ENCODE measurements around the gene GRIPAP1.

GRIPAP1 gene

DNA sequence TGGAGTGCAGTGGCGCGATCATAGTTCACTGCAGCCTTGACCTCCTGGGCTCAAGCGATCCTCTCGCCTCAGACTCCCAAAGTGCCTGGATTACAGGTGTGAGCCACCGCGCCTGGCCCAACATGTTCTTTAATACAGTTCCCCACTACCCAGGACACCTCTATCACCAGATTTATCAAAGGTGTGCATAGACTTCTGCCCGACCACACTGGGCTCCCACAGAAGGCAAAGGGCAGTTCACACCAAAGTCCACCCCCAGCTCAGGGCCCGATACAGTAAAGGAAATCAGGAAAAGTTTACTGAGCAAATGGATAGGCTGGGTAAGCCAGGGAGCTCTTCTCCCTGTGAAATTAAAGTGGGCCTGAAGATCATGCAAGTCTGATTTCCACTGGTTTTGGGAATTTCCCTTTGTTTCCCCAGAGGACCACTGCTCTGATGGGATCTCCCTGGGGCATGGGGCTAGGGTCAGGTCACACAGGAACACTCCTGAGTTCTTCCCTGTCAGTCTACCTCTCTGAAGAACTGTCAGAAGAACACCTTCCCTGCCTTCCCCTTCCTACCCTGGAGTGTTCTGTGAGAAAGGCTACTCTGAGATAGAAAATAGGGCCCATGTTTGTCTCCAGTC is 65.5 kb downstream of the GRIPAP1 start:
- H3K4me3 ChIP-seq (ENCODE audit: low read length): no peak overlapping the region
- no peak for DNase-seq (ENCODE audit: low read depth)
- TF ChIP-seq, protein P1, sequence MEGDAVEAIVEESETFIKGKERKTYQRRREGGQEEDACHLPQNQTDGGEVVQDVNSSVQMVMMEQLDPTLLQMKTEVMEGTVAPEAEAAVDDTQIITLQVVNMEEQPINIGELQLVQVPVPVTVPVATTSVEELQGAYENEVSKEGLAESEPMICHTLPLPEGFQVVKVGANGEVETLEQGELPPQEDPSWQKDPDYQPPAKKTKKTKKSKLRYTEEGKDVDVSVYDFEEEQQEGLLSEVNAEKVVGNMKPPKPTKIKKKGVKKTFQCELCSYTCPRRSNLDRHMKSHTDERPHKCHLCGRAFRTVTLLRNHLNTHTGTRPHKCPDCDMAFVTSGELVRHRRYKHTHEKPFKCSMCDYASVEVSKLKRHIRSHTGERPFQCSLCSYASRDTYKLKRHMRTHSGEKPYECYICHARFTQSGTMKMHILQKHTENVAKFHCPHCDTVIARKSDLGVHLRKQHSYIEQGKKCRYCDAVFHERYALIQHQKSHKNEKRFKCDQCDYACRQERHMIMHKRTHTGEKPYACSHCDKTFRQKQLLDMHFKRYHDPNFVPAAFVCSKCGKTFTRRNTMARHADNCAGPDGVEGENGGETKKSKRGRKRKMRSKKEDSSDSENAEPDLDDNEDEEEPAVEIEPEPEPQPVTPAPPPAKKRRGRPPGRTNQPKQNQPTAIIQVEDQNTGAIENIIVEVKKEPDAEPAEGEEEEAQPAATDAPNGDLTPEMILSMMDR (conservative IDR thresholded peaks at IDR 0.05; ENCODE audit: low read length): no peak

DNA sequence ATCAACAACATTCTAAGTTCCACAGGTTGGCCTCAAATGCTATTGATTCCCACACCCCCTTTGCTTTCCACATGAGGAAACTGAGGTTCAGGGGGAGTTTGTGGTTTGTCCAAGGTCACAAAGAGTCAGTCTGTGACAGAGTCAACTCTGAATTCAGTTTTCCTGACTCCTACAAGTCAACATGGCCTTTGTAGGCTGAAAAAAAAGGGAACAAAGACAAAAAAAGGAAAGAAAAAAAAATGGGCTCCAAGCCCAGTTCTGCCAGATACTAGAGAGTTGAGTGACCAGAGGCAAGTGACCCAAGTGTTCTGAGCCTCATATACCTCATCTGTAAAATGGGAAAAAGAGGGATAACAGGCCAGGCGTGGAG is 66.8 kb downstream of the GRIPAP1 start:
- TF ChIP-seq, protein P1 (conservative IDR thresholded peaks at IDR 0.05; ENCODE audit: low read length): no peak
- DNase-seq (ENCODE audit: low read depth): no peak

DNA sequence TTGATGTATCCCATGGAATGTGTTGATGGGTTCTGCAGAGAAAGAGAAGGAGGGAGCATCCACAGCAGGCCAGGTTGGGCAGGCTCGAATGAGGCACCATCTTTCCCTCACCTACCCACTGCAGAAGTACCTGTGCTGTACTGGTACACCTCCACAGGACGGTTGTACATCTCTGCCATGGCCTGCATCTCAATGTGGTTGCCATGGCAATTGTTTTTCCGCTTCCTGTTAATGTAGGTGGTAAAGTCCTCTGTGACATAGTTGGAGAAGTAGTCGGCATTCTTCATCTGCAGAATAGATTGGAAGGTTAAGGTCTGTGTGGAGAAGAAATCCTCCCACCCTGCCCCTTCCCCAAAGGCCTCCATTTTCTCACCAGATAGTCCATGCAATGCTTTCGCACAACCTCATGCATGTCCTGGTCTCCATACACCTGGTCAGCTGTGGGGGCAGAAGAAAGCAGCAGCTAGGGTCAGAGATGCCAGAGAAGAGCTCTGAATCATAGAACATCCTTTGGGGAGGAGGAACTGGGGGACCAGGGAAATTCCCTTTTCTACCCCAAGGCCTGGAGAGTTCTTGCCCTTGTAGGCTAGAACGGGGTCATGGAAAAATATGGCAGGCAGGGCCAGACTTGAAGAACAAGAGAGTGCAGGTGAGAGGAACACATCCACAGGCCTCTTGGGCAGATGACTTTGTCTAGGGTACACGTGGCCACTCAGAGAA is 67.3 kb downstream of the GRIPAP1 start:
- no peak for DNase-seq (ENCODE audit: low read depth)
- TF ChIP-seq, protein P1 (conservative IDR thresholded peaks at IDR 0.05; ENCODE audit: low read length): no peak
- no peak overlapping the region for H3K4me3 ChIP-seq (ENCODE audit: low read length)

More for the DNA sequence above, 66.8 kb downstream of the GRIPAP1 start:
- H3K4me3 ChIP-seq (ENCODE audit: low read length): no peak overlapping the region

DNA sequence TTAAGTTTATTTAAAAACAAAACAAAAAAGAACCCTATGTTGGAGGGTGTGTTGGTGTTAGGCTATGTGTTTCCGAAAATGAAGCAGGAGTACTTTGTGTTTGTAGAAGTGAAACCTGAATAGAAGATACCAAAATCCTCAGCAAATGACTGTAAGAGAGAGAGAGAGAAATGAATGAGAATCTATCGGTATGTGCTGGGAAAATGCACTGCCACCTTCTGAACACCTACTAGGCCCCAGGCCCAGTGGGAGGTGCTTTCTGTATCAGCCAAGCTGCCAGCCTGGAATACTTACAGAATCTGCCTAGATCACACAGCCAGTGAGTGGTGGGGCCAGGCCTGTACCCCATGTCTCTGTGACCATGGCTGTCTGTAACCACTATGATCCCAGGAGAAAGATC is 68.3 kb downstream of the GRIPAP1 start:
- TF ChIP-seq, protein P1 (conservative IDR thresholded peaks at IDR 0.05; ENCODE audit: low read length): no peak

DNA sequence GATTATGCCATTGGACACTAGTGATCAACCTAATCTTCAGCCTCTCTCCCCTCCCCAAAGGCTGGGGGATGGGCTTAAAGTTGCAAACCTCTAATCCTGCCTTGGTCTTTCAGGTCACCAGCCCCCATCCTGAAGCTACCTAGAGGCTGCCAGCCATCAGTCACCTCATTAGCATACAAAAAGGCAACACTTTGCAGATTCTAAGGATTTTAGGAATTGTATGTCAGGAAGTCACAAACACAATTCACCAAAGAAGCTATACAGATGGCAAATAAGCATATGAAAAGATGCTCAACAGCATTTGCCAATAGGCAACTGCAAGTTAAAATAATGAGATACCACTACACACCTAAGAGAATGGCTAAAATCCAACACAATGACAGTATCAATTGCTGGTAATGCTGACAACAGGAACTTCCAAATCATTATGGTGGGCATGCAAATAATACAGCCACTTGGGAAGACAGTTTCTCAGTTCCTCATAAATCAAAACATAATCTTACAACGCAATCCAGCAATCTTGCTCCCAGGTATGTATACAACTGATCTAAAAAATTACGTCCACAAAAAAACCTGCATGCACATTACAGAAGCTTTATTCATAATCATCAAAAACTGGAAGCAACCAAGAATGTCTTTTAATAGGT is 74.2 kb downstream of the GRIPAP1 start:
- TF ChIP-seq, protein P1 (conservative IDR thresholded peaks at IDR 0.05; ENCODE audit: low read length): no peak
- DNase-seq (ENCODE audit: low read depth): no peak
- H3K4me3 ChIP-seq (ENCODE audit: low read length): no peak overlapping the region

More for the DNA sequence above, 68.3 kb downstream of the GRIPAP1 start:
- no peak overlapping the region for H3K4me3 ChIP-seq (ENCODE audit: low read length)
- DNase-seq (ENCODE audit: low read depth): no peak

DNA sequence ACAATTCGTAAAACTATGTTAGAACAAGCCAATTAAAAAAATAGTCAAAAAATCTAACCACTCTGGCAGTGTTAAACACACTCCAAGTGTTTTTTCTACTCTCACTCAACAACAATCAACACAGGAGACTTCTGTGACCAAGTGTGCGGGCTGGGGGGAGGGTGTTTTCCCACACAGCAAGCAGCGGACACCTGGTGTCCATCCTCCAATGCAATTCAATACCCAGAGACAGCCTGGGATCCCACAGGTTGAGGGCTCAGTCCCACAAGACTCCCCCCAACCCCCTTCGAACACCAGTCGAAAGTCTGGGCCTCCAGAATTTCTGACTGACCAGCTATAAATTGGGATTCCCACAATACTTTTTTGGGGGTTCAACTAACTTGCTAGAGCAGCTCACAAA is 74.9 kb downstream of the GRIPAP1 start:
- TF ChIP-seq, protein P1 (conservative IDR thresholded peaks at IDR 0.05; ENCODE audit: low read length): no peak
- no peak for DNase-seq (ENCODE audit: low read depth)
- H3K4me3 ChIP-seq (ENCODE audit: low read length): no peak overlapping the region

All from AG10803 (cell line).